Sigmoid colon (tissue), 4 donors: Measurements from ENCODE around the gene KAZN.

ENCODE experiments used
- CTCF ChIP-seq, 4 experiments: fragments of 450-650 bp in 3 of 4; fragments of 200-600 bp in 1 of 4; IDR thresholded peaks; one replicate each; pipeline ENCODE4 v1.5.1; 2016 to 2019; ENCODE audit warnings: antibody characterized with exemption in 4 of 4, mild to moderate bottlenecking in 3 of 4, moderate library complexity in 2 of 4
- EP300 ChIP-seq, 4 donors: sonication (generic); formaldehyde crosslinking; IDR thresholded peaks; one replicate each; pipeline ENCODE4 v1.6.1; 2017; ENCODE audit warnings: antibody characterized with exemption in 4 of 4
- POLR2A ChIP-seq, 2 donors: fragments of 450-650 bp; IDR thresholded peaks; one replicate each; pipeline ENCODE4 v1.6.1; 2016; ENCODE audit warnings: antibody characterized with exemption in 2 of 2, mild to moderate bottlenecking in 2 of 2, moderate library complexity in 2 of 2

GRCh38 chr1:14857436-14858195 is 259.1 kb downstream of the KAZN start:
- TF ChIP-seq CTCF (IDR thresholded peaks at IDR 0.05): no peak
- TF ChIP-seq EP300 (IDR thresholded peaks at IDR 0.05): no peak
- TF ChIP-seq POLR2A (IDR thresholded peaks at IDR 0.05): no peak
